HepG2 (cell line): ENCODE data around the gene RPP25L. TPM values are rescaled to one million over a fixed set of nuclear protein-coding genes. Genes with fewer than 3 reads are reported as not detected.

ENCODE experiments used
- CHD2 ChIP-seq: IDR thresholded peaks from 2 replicates; pipeline ENCODE4 v1.6.1; 2011; ENCODE audit warnings: low read depth, low read length, improper control_type of control experiment
- DRAP1 ChIP-seq: IDR thresholded peaks from 2 replicates; pipeline ENCODE4 v1.6.1; 2016; ENCODE audit warnings: missing genetic modification reagents, missing compliant biosample characterization
- HES4 ChIP-seq: sonication (generic); formaldehyde crosslinking; IDR thresholded peaks from 2 replicates; pipeline ENCODE4 v1.9.0; 2021; ENCODE audit warnings: mild to moderate bottlenecking, missing genetic modification reagents, borderline replicate concordance
- HIC2 ChIP-seq: sonication (generic); formaldehyde crosslinking; IDR thresholded peaks from 2 replicates; pipeline ENCODE4 v1.9.0; 2022; ENCODE audit warnings: low read depth, missing genetic modification reagents
- KLF16 ChIP-seq, 2 experiments: sonication (generic) in 1 of 2; formaldehyde crosslinking in 1 of 2; IDR thresholded peaks; 2 replicates each; pipeline versions ENCODE4 v1.6.1 to v1.8.0; 2016 to 2023; ENCODE audit warnings: missing genetic modification reagents in 2 of 2, missing compliant biosample characterization in 1 of 2
- LBX2 ChIP-seq: sonication (generic); formaldehyde crosslinking; IDR thresholded peaks from 2 replicates; pipeline ENCODE4 v1.5.0; 2020; ENCODE audit warnings: missing genetic modification reagents, mild to moderate bottlenecking, borderline replicate concordance
- MAFF ChIP-seq: IDR thresholded peaks from 2 replicates; pipeline ENCODE4 v1.6.1; 2011; ENCODE audit warnings: low read depth, low read length, improper control_type of control experiment
- NCOA2 ChIP-seq: sonication (generic); formaldehyde crosslinking; IDR thresholded peaks from 2 replicates; pipeline ENCODE4 v1.8.0; 2022; ENCODE audit warnings: inconsistent platforms
- NCOR1 ChIP-seq: fragments of 200-600 bp; sonication (generic); IDR thresholded peaks from 2 replicates; pipeline ENCODE4 v1.7.0; 2017; ENCODE audit warnings: antibody characterized with exemption, low read length, borderline replicate concordance
- SOX5 ChIP-seq: IDR thresholded peaks from 2 replicates; pipeline ENCODE4 v1.6.1; 2016; ENCODE audit warnings: borderline replicate concordance
- TFE3 ChIP-seq: IDR thresholded peaks from 2 replicates; pipeline ENCODE4 v1.6.1; 2016
- ZFP41 ChIP-seq: sonication (generic); formaldehyde crosslinking; IDR thresholded peaks from 2 replicates; pipeline ENCODE4 v1.4.0; 2020; ENCODE audit warnings: mild to moderate bottlenecking, missing genetic modification reagents, borderline replicate concordance
- ZKSCAN8 ChIP-seq: IDR thresholded peaks from 2 replicates; pipeline ENCODE4 v1.6.1; 2016; ENCODE audit warnings: borderline replicate concordance, missing genetic modification reagents, missing compliant biosample characterization
- ZNF263 ChIP-seq: sonication (generic); formaldehyde crosslinking; IDR thresholded peaks from 2 replicates; pipeline ENCODE4 v1.4.0; 2020; ENCODE audit warnings: missing genetic modification reagents
- ZNF781 ChIP-seq: sonication (generic); formaldehyde crosslinking; IDR thresholded peaks from 2 replicates; pipeline ENCODE4 v1.5.1; 2020; ENCODE audit warnings: borderline replicate concordance, mild to moderate bottlenecking, missing genetic modification reagents; ENCODE audit errors: not compliant biosample characterization
- ZNF839 ChIP-seq: sonication (generic); formaldehyde crosslinking; IDR thresholded peaks from 2 replicates; pipeline ENCODE4 v1.4.0; 2020; ENCODE audit warnings: missing genetic modification reagents, mild to moderate bottlenecking, borderline replicate concordance
- polyA plus RNA-seq, 8 experiments: library from polyadenylated mRNA; depleted of rRNA in 3 of 8; stranded (reverse) in 7 of 8; unstranded in 1 of 8; fragments of >200 nt; fragmentation: Illumina TruSeq in 4 of 8; extraction: Trizol in 4 of 8; gene quantifications; 2 replicates each; pipeline versions ENCODE4 v1.2.1 to v1.2.3, GENCODE V29; 2011 to 2016; ENCODE audit warnings: low read depth in 4 of 8, missing spikeins in 1 of 8, mixed read lengths in 1 of 8; ENCODE audit not compliant: insufficient read depth in 1 of 8
- total RNA-seq, 5 experiments: library from RNA; depleted of rRNA; stranded (reverse); fragments of >200 nt; fragmentation: Illumina TruSeq; extraction: Trizol; gene quantifications; 2 replicates each; pipeline ENCODE4 v1.2.3, GENCODE V29; 2016; ENCODE audit warnings: low read depth in 1 of 5
- TF ChIP-seq, protein P1 (sequence below): sonication (generic); formaldehyde crosslinking; IDR thresholded peaks from 2 replicates; pipeline ENCODE4 v1.8.0; 2022; ENCODE audit warnings: low read depth, missing genetic modification reagents
- TF ChIP-seq, protein P2 (sequence below): sonication (generic); formaldehyde crosslinking; IDR thresholded peaks from 2 replicates; pipeline ENCODE4 v1.5.1; 2020; ENCODE audit warnings: missing genetic modification reagents, mild to moderate bottlenecking, borderline replicate concordance

RPP25L gene
- total and polyA plus RNA-seq, 2 of the 13 experiments (the other 11 are each of a cell fraction or from before 2014, with no cell fraction given): 24.5 to 27.3 TPM

DNA sequence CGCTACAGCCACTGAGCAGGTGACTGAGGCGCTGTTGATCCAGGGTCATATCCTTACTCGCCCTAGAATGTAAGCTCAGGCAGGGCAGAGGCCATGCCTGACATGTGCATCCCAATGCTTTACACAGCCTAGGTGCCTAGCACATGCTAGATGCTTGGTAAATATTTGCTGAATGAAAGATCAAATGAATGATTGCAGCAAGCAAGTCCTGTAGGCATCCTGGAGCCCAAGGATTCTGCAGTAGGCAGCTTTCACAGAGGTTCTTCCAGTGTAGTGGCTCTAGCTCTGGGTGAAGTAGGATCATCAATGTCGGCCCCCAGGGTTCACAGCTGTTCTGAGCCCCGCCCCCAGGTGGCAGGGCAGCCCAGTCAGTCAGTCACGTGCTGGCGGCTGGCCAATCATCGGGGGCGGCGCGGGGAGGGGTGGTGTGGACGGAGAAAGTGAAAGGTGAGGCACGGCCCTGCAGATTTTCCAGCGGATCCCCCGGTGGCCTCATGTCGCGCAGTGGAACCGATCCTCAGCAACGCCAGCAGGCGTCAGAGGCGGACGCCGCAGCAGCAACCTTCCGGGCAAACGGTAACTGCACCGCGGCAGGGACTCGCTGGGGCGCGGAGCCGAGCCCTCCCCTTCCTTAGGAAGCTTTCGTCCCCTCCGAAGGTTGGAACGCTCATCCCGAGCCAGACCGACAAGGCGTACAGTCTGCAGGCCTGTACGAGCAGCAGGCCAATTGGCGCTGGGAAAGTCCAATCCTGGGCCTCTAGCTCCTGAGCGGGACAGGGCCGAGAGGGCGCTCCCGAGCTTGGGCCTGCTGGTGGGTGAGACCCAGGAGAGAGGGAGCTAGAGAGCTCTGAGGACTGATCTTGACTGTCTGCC is 34.5 kb upstream of the RPP25L start, which contains the start of gene GALT (continued):
- TF ChIP-seq HIC2 (0 out of 2 replicates have a peak, but pooled peaks have one; percentile 14), ZNF263 (CRISPR knock-in tag) (peak; percentile 63; the same call in 1 of the 2 replicates), ZFP41 (CRISPR knock-in tag) (no peak; the same call in 1 of the 2 replicates), LBX2 (CRISPR knock-in tag) (no peak), DRAP1 (CRISPR knock-in tag) (peak; percentile 88), NCOA2 (CRISPR knock-in tag) (peak; percentile 16; the same call in 1 of the 2 replicates), NCOR1 (peak; percentile 35; the same call in 1 of the 2 replicates), MAFF (no peak), ZNF839 (CRISPR knock-in tag) (no peak; the same call in 1 of the 2 replicates), TFE3 (CRISPR knock-in tag) (peak; percentile 80), KLF16 (CRISPR knock-in tag; IDR thresholded peaks at IDR 0.05) (peak in 1 of 2 experiments; percentile 78; a peak in 2 of 4 replicates), HES4 (CRISPR knock-in tag) (peak; percentile 87), CHD2 (no peak), SOX5 (CRISPR knock-in tag) (peak; percentile 13; the same call in 1 of the 2 replicates), ZKSCAN8 (CRISPR knock-in tag) (no peak), ZNF781 (CRISPR knock-in tag) (peak; percentile 73)
- TF ChIP-seq, protein P1, sequence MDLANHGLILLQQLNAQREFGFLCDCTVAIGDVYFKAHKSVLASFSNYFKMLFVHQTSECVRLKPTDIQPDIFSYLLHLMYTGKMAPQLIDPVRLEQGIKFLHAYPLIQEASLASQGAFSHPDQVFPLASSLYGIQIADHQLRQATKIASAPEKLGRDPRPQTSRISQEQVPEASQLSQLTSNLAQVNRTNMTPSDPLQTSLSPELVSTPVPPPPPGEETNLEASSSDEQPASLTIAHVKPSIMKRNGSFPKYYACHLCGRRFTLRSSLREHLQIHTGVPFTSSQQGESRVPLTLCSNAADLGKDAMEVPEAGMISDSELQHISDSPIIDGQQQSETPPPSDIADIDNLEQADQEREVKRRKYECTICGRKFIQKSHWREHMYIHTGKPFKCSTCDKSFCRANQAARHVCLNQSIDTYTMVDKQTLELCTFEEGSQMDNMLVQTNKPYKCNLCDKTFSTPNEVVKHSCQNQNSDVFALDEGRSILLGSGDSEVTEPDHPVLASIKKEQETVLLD (CRISPR knock-in tag): 0 out of 2 replicates have a peak, but pooled peaks have one; percentile 15
- TF ChIP-seq, protein P2, sequence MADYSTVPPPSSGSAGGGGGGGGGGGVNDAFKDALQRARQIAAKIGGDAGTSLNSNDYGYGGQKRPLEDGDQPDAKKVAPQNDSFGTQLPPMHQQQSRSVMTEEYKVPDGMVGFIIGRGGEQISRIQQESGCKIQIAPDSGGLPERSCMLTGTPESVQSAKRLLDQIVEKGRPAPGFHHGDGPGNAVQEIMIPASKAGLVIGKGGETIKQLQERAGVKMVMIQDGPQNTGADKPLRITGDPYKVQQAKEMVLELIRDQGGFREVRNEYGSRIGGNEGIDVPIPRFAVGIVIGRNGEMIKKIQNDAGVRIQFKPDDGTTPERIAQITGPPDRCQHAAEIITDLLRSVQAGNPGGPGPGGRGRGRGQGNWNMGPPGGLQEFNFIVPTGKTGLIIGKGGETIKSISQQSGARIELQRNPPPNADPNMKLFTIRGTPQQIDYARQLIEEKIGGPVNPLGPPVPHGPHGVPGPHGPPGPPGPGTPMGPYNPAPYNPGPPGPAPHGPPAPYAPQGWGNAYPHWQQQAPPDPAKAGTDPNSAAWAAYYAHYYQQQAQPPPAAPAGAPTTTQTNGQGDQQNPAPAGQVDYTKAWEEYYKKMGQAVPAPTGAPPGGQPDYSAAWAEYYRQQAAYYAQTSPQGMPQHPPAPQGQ (CRISPR knock-in tag): 0 out of 2 replicates have a peak, but pooled peaks have one; percentile 35
